GM12878 (cell line): ENCODE results near the gene ATP8A1. TPM values are rescaled to one million over a fixed set of nuclear protein-coding genes. Genes with fewer than 3 reads are reported as not detected.

Experiments
- ATAC-seq: fragments of 200-7000 bp; cut with Tn5 transposase; 3 replicates; pipeline ENCODE4 v1.9.1; 2020; ENCODE audit warnings: mild to moderate bottlenecking, moderate library complexity
- BruUV-seq: library from RNA; stranded (reverse); fragments of 400-500 nt; replicated peaks from 2 replicates; lab custom pipeline; 2021; lab: Mats Ljungman, UMichigan
- CTCF ChIA-PET: fragments of 300-600 bp; sonication (Branson Sonifier 250); formaldehyde crosslinking; extraction: SDS; loops from one replicate; lab custom pipeline; 2021; ENCODE audit warnings: inconsistent platforms; lab: Yijun Ruan, JAX
- POLR2A ChIA-PET: fragments of 350-600 bp; formaldehyde crosslinking; extraction: SDS; loops from one replicate; lab custom pipeline; 2021; ENCODE audit warnings: inconsistent platforms; lab: Charles Lee
- RAD21 ChIA-PET: fragments of 300-600 bp; sonication (Branson Sonifier 250); formaldehyde crosslinking; loops from one replicate; lab custom pipeline; 2023; ENCODE audit warnings: antibody characterized with exemption; ENCODE audit not compliant: unreplicated experiment; lab: Charles Lee
- SMC1A ChIA-PET: fragments of 300-600 bp; sonication (Branson Sonifier 250); formaldehyde crosslinking; loops from one replicate; lab custom pipeline; 2023; ENCODE audit not compliant: unreplicated experiment, uncharacterized antibody; lab: Charles Lee
- DNase-seq: peaks from one replicate; pipeline ENCODE4 v3.0.0-alpha.2; 2011; ENCODE audit warnings: low read depth, low spot score
- FAIRE-seq: peaks from 3 replicates; lab custom pipeline; 2011; peaks lifted over from hg19 to GRCh38; lab: Jason Lieb, UNC
- H2AFZ ChIP-seq: 2 replicates; pipeline ENCODE4 v1.6.0; 2011; ENCODE audit warnings: low read depth, low read length, control low read depth; ENCODE audit not compliant: control insufficient read depth
- H3K27ac ChIP-seq: 2 replicates; pipeline ENCODE4 v1.5.1; 2011; ENCODE audit warnings: control low read depth; ENCODE audit not compliant: control insufficient read depth, insufficient read depth
- H3K27me3 ChIP-seq, 2 experiments: replicated peaks in 1 of 2; 2 replicates each; pipeline versions ENCODE4 v1.6.0 to v1.6.1; 2011; ENCODE audit warnings: low read length in 1 of 2; ENCODE audit not compliant: control insufficient read depth in 2 of 2, insufficient read depth in 2 of 2
- H3K36me3 ChIP-seq, 2 experiments: 2 replicates each; pipeline ENCODE4 v1.5.1; 2011; ENCODE audit warnings: low read length in 1 of 2; ENCODE audit not compliant: control insufficient read depth in 2 of 2, insufficient read depth in 2 of 2
- H3K4me1 ChIP-seq: 2 replicates; pipeline ENCODE4 v1.6.1; 2011; ENCODE audit warnings: mild to moderate bottlenecking, low read length, moderate library complexity, mixed read lengths; ENCODE audit not compliant: control insufficient read depth, insufficient read depth
- H3K4me2 ChIP-seq: 2 replicates; pipeline ENCODE4 v1.6.0; 2011; ENCODE audit warnings: control low read depth; ENCODE audit not compliant: control insufficient read depth, insufficient read depth
- H3K4me3 ChIP-seq: fragments of 200-600 bp; sonication (generic); 2 replicates; pipeline ENCODE4 v1.5.1; 2016
- H3K79me2 ChIP-seq: 2 replicates; pipeline ENCODE4 v1.6.0; 2011; ENCODE audit warnings: low read length; ENCODE audit not compliant: control insufficient read depth, insufficient read depth
- H3K9ac ChIP-seq: 2 replicates; pipeline ENCODE4 v1.8.0; 2011; ENCODE audit warnings: low read length, control low read depth, mixed read lengths; ENCODE audit not compliant: control insufficient read depth, insufficient read depth
- H3K9me3 ChIP-seq: replicated peaks from 3 replicates; pipeline ENCODE4 v1.5.1; 2011; ENCODE audit warnings: mild to moderate bottlenecking, low read length; ENCODE audit not compliant: control insufficient read depth, insufficient read depth
- H4K20me1 ChIP-seq: 2 replicates; pipeline ENCODE4 v1.6.0; 2011; ENCODE audit not compliant: control insufficient read depth, insufficient read depth
- CEBPB ChIP-seq, 2 experiments: fragments of 150-350 bp in 1 of 2; IDR thresholded peaks; 2 replicates each; pipeline ENCODE4 v1.6.1; 2012 to 2014; ENCODE audit warnings: low read depth in 2 of 2, low read length in 2 of 2, borderline replicate concordance in 1 of 2, inconsistent platforms in 1 of 2
- HDAC6 ChIP-seq: fragments of 200-600 bp; sonication (generic); IDR thresholded peaks from one replicate; pipeline ENCODE4 v1.8.0; 2017; ENCODE audit warnings: antibody characterized with exemption; ENCODE audit not compliant: unreplicated experiment
- MEF2A ChIP-seq: IDR thresholded peaks from 2 replicates; pipeline ENCODE4 v1.6.1; 2011; ENCODE audit warnings: low read depth, mild to moderate bottlenecking, low read length, moderate library complexity; ENCODE audit not compliant: insufficient read depth
- RELA ChIP-seq: fragments of 450-650 bp; IDR thresholded peaks from 2 replicates; pipeline ENCODE4 v1.8.0; 2014; ENCODE audit warnings: borderline replicate concordance; ENCODE audit not compliant: partially characterized antibody
- SPI1 ChIP-seq: IDR thresholded peaks from 2 replicates; pipeline ENCODE4 v1.6.1; 2011; ENCODE audit warnings: low read depth, mild to moderate bottlenecking, low read length, moderate library complexity, borderline replicate concordance; ENCODE audit not compliant: insufficient read depth
- TARDBP ChIP-seq: IDR thresholded peaks from 2 replicates; pipeline ENCODE4 v1.6.1; 2016; ENCODE audit warnings: borderline replicate concordance
- ZNF207 ChIP-seq: fragments of 450-650 bp; IDR thresholded peaks from 2 replicates; pipeline ENCODE4 v1.6.1; 2014; ENCODE audit warnings: antibody characterized with exemption, mild to moderate bottlenecking, borderline replicate concordance
- ZNF592 ChIP-seq: fragments of 450-650 bp; IDR thresholded peaks from 2 replicates; pipeline ENCODE4 v1.6.1; 2017; ENCODE audit warnings: mild to moderate bottlenecking, moderate library complexity
- WGBS: methylation state at CpG from one replicate; pipeline ENCODE4 v1.1.6; 2016; ENCODE audit warnings: low lambda C conversion rate; ENCODE audit not compliant: insufficient replicate concordance, insufficient coverage; ENCODE audit errors: missing lambda C conversion rate; 5-methylcytosine and 5-hydroxymethylcytosine counted together
- in situ Hi-C: fragments of 300-500 bp; cut with MboI; formaldehyde crosslinking; loops from 9 replicates; pipeline ENCODE4 v1.14.3; 2018; ENCODE audit warnings: mixed read lengths
- intact Hi-C: fragments of 100-400 bp; cut with micrococcal nuclease; formaldehyde crosslinking; loops from one replicate; pipeline ENCODE4 v1.14.2; 2022; ENCODE audit not compliant: unreplicated experiment
- polyA plus RNA-seq, 11 experiments: library from polyadenylated mRNA; depleted of rRNA in 4 of 11; unstranded in 6 of 11; stranded (reverse) in 5 of 11; fragments of >200 nt; fragmentation: Nextera tagmentation in 4 of 11; fragmentation: Illumina TruSeq in 1 of 11; extraction: Ambion mirVana in 4 of 11; extraction: Trizol in 1 of 11; gene quantifications; 1 replicate in 1 of 11; 2 replicates in 10 of 11; pipeline versions ENCODE4 v1.2.1 to v1.2.3, GENCODE V29; 2011 to 2016; ENCODE audit warnings: inconsistent platforms in 2 of 11, missing spikeins in 2 of 11, low read depth in 1 of 11
- total RNA-seq, 4 experiments: library from RNA; depleted of rRNA in 3 of 4; stranded (reverse); fragments of >200 nt in 3 of 4; fragmentation: Illumina TruSeq in 1 of 4; extraction: Trizol in 1 of 4; gene quantifications; 2 replicates each; pipeline versions ENCODE4 v1.2.1 to v1.2.3, GENCODE V29; 2013 to 2021
- TF ChIP-seq, protein P1 (sequence below): fragments of 450-650 bp; IDR thresholded peaks from 2 replicates; pipeline ENCODE4 v1.6.1; 2016; ENCODE audit warnings: mild to moderate bottlenecking

The ATP8A1 gene
- total and polyA plus RNA-seq, 10 of the 15 experiments (the other 5 are each of a cell fraction or from before 2014, with no cell fraction given), result 9.0 to 116 (median 37.3) TPM

DNA sequence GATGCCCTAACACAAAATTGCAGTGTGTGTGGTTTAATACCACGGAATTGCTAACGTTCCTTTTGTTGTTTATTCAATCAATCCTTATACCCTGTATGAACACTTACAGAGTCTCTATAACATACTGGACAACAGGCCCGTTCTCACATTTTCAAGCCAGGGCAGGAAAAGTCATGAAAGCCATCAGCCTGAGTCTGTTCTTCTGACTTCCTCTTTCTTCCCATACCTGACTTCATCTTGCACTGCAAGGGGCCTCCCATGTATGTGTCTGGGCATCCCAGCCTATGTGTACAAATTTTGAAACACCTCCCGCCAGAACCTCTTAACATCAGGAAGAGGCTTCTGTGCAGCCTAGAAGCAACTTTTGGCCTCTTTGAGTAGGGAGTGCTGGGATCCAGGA lies 264.5 kb downstream of the ATP8A1 start:
- no peak for ATAC-seq
- Histone ChIP-seq H4K20me1 (no peaks in the 10 kb centered on the region), H3K9ac (no peak overlapping the region), H3K27ac (no peak overlapping the region), H3K27me3 (peaks cover 0 to 2% of the 10 kb centered on the region in 2 experiments; a peak in 2 of 4 replicates), H2AFZ (no peak overlapping the region), H3K36me3 (no peaks in the 10 kb centered on the region), H3K9me3 (no peaks in the 10 kb centered on the region), H3K4me1 (peaks cover 21% of the 10 kb centered on the region), H3K4me2 (no peak overlapping the region), H3K79me2 (no peaks in the 10 kb centered on the region), H3K4me3 (no peak overlapping the region)
- in situ Hi-C loops (no loop called here), intact Hi-C loops (loop anchor here (10.0 kb wide), 1 partner anchor 472 kb away; no protein-coding TSS in a partner anchor)
- no peak for DNase-seq
- POLR2A ChIA-PET, result no interaction called here
- no TSS peak for BruUV-seq
- SMC1A ChIA-PET, result no interaction called here
- no peak for FAIRE-seq
- no peak for TF ChIP-seq TARDBP
- TF ChIP-seq SPI1, result peak; percentile 79
- WGBS, result 69% methylated on average over 4 of the region's 4 CpGs
- CTCF ChIA-PET, result no interaction called here
- RAD21 ChIA-PET, result no interaction called here

DNA sequence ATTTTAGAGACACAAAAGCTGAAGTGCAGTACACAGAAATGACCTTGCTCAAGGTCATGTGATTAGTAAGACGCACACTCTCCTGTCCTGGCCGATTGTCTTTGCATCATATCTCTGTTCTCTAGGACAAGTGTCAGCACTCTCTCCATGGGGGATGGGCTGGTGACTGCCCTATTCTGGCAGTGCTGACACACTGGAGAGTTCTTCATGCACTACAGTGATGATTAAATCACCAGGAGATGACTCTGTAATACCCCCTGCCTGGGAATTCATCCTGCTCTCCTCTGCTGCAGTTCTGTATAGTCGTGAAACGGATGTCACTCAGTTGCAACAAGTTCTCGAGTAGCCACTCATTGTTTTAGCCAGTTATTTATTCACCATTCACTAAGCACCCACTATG lies 264.9 kb downstream of the ATP8A1 start:
- Histone ChIP-seq H3K36me3 (no peaks in the 10 kb centered on the region), H3K4me1 (peaks cover 21% of the 10 kb centered on the region), H2AFZ (no peak overlapping the region), H3K4me3 (no peak overlapping the region), H3K27ac (no peak overlapping the region), H3K9me3 (no peaks in the 10 kb centered on the region), H3K27me3 (peaks cover 0 to 2% of the 10 kb centered on the region in 2 experiments; a peak in 2 of 4 replicates), H3K79me2 (no peaks in the 10 kb centered on the region), H3K9ac (no peak overlapping the region), H4K20me1 (no peaks in the 10 kb centered on the region), H3K4me2 (no peak overlapping the region)
- intact Hi-C loops, result loop anchor here (10.0 kb wide), 1 partner anchor 473 kb away; no protein-coding TSS in a partner anchor
- ChIA-PET SMC1A (no interaction called here), RAD21 (no interaction called here), CTCF (interaction anchor here (1.3 kb wide), 1 partner anchor 112 kb away, joined by 3 read pairs; no protein-coding TSS in a partner anchor), POLR2A (no interaction called here)
- WGBS, result 74% methylated on average over 5 of the region's 5 CpGs
- no TSS peak for BruUV-seq
- DNase-seq (no peak), ATAC-seq (no peak), FAIRE-seq (no peak)
- in situ Hi-C loops, result no loop called here
- TF ChIP-seq RELA (no peak), ZNF207 (no peak), MEF2A (no peak), CEBPB (IDR thresholded peaks at IDR 0.05; ENCODE audit: borderline replicate concordance in 1 of 2, low read depth in 2 of 2, low read length in 2 of 2) (no peak), HDAC6 (no peak), ZNF592 (no peak)
- TF ChIP-seq, protein P1, sequence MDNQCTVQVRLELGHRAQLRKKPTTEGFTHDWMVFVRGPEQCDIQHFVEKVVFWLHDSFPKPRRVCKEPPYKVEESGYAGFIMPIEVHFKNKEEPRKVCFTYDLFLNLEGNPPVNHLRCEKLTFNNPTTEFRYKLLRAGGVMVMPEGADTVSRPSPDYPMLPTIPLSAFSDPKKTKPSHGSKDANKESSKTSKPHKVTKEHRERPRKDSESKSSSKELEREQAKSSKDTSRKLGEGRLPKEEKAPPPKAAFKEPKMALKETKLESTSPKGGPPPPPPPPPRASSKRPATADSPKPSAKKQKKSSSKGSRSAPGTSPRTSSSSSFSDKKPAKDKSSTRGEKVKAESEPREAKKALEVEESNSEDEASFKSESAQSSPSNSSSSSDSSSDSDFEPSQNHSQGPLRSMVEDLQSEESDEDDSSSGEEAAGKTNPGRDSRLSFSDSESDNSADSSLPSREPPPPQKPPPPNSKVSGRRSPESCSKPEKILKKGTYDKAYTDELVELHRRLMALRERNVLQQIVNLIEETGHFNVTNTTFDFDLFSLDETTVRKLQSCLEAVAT, result no peak
